ENCODE measurements around the gene TMEM109. TPM values are rescaled to one million over a fixed set of nuclear protein-coding genes. Genes with fewer than 3 reads are reported as not detected.
A peak's percentile ranks its signal among the peaks of the same experiment; 100 is the strongest.

Gene TMEM109
- total RNA-seq, 1 experiment from 2014 or later = 43.5 TPM

GRCh38 chr11:60919956-60920355, 6.0 kb downstream of the TMEM109 start:
- no peak for DNase-seq (ENCODE audit: low read depth, low spot score)
- in situ Hi-C loops (cut with HindIII; ENCODE audit: low pct_unique_long_range_greater_than_20kb, low sequenced_read_pairs) = no loop called here

- in situ Hi-C loops (cut with HindIII; ENCODE audit: low pct_unique_long_range_greater_than_20kb, low sequenced_read_pairs) = no loop called here
- DNase-seq (ENCODE audit: low read depth, low spot score) = no peak
Observed at GRCh38 chr11:60921259-60921658, 7.3 kb downstream of the TMEM109 start.

GRCh38 chr11:60921777-60922335, 7.9 kb downstream of the TMEM109 start:
- in situ Hi-C loops (cut with HindIII; ENCODE audit: low pct_unique_long_range_greater_than_20kb, low sequenced_read_pairs) = no loop called here
- no peak for DNase-seq (ENCODE audit: low read depth, low spot score)

- in situ Hi-C loops (cut with HindIII; ENCODE audit: low pct_unique_long_range_greater_than_20kb, low sequenced_read_pairs) = no loop called here
- no peak for DNase-seq (ENCODE audit: low read depth, low spot score)
Observed at GRCh38 chr11:60922906-60923305, 8.9 kb downstream of the TMEM109 start.

GRCh38 chr11:60923326-60923725, 9.4 kb downstream of the TMEM109 start:
- in situ Hi-C loops (cut with HindIII; ENCODE audit: low pct_unique_long_range_greater_than_20kb, low sequenced_read_pairs) = no loop called here
- no peak for DNase-seq (ENCODE audit: low read depth, low spot score)

GRCh38 chr11:60923800-60924109, 9.8 kb downstream of the TMEM109 start:
- in situ Hi-C loops (cut with HindIII; ENCODE audit: low pct_unique_long_range_greater_than_20kb, low sequenced_read_pairs) = no loop called here
- DNase-seq (ENCODE audit: low read depth, low spot score) = no peak

GRCh38 chr11:60924110-60924905, 10.3 kb downstream of the TMEM109 start, which contains the start of gene TMEM132A:
Gene TMEM132A (plus strand): TSS chr11:60924460. CDS start chr11:60924634, 174 bp downstream.
- DNase-seq (ENCODE audit: low read depth, low spot score) = peak; percentile 57
- in situ Hi-C loops (cut with HindIII; ENCODE audit: low pct_unique_long_range_greater_than_20kb, low sequenced_read_pairs) = no loop called here

GRCh38 chr11:60924906-60925853, 11.2 kb downstream of the TMEM109 start:
- DNase-seq (ENCODE audit: low read depth, low spot score) = no peak
- in situ Hi-C loops (cut with HindIII; ENCODE audit: low pct_unique_long_range_greater_than_20kb, low sequenced_read_pairs) = no loop called here

GRCh38 chr11:60925868-60926267, 11.9 kb downstream of the TMEM109 start:
- DNase-seq (ENCODE audit: low read depth, low spot score) = no peak
- in situ Hi-C loops (cut with HindIII; ENCODE audit: low pct_unique_long_range_greater_than_20kb, low sequenced_read_pairs) = no loop called here

- DNase-seq (ENCODE audit: low read depth, low spot score) = no peak
- in situ Hi-C loops (cut with HindIII; ENCODE audit: low pct_unique_long_range_greater_than_20kb, low sequenced_read_pairs) = no loop called here
Observed at GRCh38 chr11:60926500-60926899, 12.5 kb downstream of the TMEM109 start.

- no peak for DNase-seq (ENCODE audit: low read depth, low spot score)
Observed at GRCh38 chr11:60927061-60927592, 13.2 kb downstream of the TMEM109 start.

GRCh38 chr11:60927600-60927999, 13.6 kb downstream of the TMEM109 start:
- DNase-seq (ENCODE audit: low read depth, low spot score) = no peak
- in situ Hi-C loops (cut with HindIII; ENCODE audit: low pct_unique_long_range_greater_than_20kb, low sequenced_read_pairs) = no loop called here

More at GRCh38 chr11:60927061-60927592, 13.2 kb downstream of the TMEM109 start:
- in situ Hi-C loops (cut with HindIII; ENCODE audit: low pct_unique_long_range_greater_than_20kb, low sequenced_read_pairs) = no loop called here

- DNase-seq (ENCODE audit: low read depth, low spot score) = no peak
Observed at GRCh38 chr11:60928563-60929001, 14.6 kb downstream of the TMEM109 start.

GRCh38 chr11:60929764-60930163, 15.8 kb downstream of the TMEM109 start:
- DNase-seq (ENCODE audit: low read depth, low spot score) = no peak
- in situ Hi-C loops (cut with HindIII; ENCODE audit: low pct_unique_long_range_greater_than_20kb, low sequenced_read_pairs) = no loop called here

More at GRCh38 chr11:60928563-60929001, 14.6 kb downstream of the TMEM109 start:
- in situ Hi-C loops (cut with HindIII; ENCODE audit: low pct_unique_long_range_greater_than_20kb, low sequenced_read_pairs) = no loop called here

- DNase-seq (ENCODE audit: low read depth, low spot score) = no peak
- in situ Hi-C loops (cut with HindIII; ENCODE audit: low pct_unique_long_range_greater_than_20kb, low sequenced_read_pairs) = no loop called here
Observed at GRCh38 chr11:60930394-60930793, 16.4 kb downstream of the TMEM109 start.

- in situ Hi-C loops (cut with HindIII; ENCODE audit: low pct_unique_long_range_greater_than_20kb, low sequenced_read_pairs) = no loop called here
- no peak for DNase-seq (ENCODE audit: low read depth, low spot score)
Observed at GRCh38 chr11:60931917-60932316, 18.0 kb downstream of the TMEM109 start.

- in situ Hi-C loops (cut with HindIII; ENCODE audit: low pct_unique_long_range_greater_than_20kb, low sequenced_read_pairs) = no loop called here
- no peak for DNase-seq (ENCODE audit: low read depth, low spot score)
Observed at GRCh38 chr11:60932605-60933356, 18.8 kb downstream of the TMEM109 start.
